Loucy (cell line): Measurements from ENCODE around the gene ADCY9.

Source experiments
- H2AFZ ChIP-seq: fragments of 200-600 bp; sonication (generic); 2 replicates; pipeline ENCODE4 v1.6.0; 2016; ENCODE audit warnings: antibody characterized with exemption, mild to moderate bottlenecking, low read length, moderate library complexity
- H3F3A ChIP-seq: fragments of 200-600 bp; 2 replicates; pipeline ENCODE4 v1.6.0; 2016; ENCODE audit warnings: antibody characterized with exemption, low read depth, mild to moderate bottlenecking
- H3K27me3 ChIP-seq: fragments of 200-600 bp; sonication (generic); 2 replicates; pipeline ENCODE4 v1.6.1; 2014; ENCODE audit warnings: low read length, mild to moderate bottlenecking; ENCODE audit not compliant: insufficient read depth, poor library complexity, severe bottlenecking
- H3K36me3 ChIP-seq: fragments of 200-600 bp; sonication (generic); 2 replicates; pipeline ENCODE4 v1.6.1; 2016; ENCODE audit warnings: low read length; ENCODE audit not compliant: insufficient read depth
- H3K4me1 ChIP-seq: fragments of 200-600 bp; sonication (generic); 2 replicates; pipeline ENCODE4 v1.5.1; 2014; ENCODE audit warnings: low read length, mild to moderate bottlenecking; ENCODE audit not compliant: insufficient read depth, poor library complexity, severe bottlenecking
- H3K4me2 ChIP-seq: fragments of 200-600 bp; sonication (generic); 2 replicates; pipeline ENCODE4 v1.6.0; 2014; ENCODE audit warnings: antibody characterized with exemption, low read length, low read depth, mild to moderate bottlenecking; ENCODE audit not compliant: poor library complexity, severe bottlenecking
- H3K4me3 ChIP-seq: fragments of 200-600 bp; sonication (generic); 2 replicates; pipeline ENCODE4 v1.5.1; 2014; ENCODE audit warnings: low read length, mild to moderate bottlenecking, mixed read lengths; ENCODE audit not compliant: poor library complexity, severe bottlenecking
- H3K79me2 ChIP-seq: fragments of 200-600 bp; sonication (generic); 2 replicates; pipeline ENCODE4 v1.6.1; 2014; ENCODE audit warnings: low read length; ENCODE audit not compliant: insufficient read depth
- H3K9ac ChIP-seq: fragments of 200-600 bp; sonication (generic); 2 replicates; pipeline ENCODE4 v1.6.0; 2014; ENCODE audit warnings: mild to moderate bottlenecking, low read depth, low read length, moderate library complexity; ENCODE audit not compliant: poor library complexity, severe bottlenecking
- H3K9me2 ChIP-seq: fragments of 200-600 bp; sonication (generic); replicated peaks from 2 replicates; pipeline ENCODE4 v1.6.1; 2016; ENCODE audit warnings: low read depth, low read length, mixed read lengths
- H3K9me3 ChIP-seq: fragments of 200-600 bp; sonication (generic); 2 replicates; pipeline ENCODE4 v1.6.1; 2014; ENCODE audit warnings: mild to moderate bottlenecking, antibody characterized with exemption, low read length, low read depth; ENCODE audit not compliant: insufficient read depth
- H4K20me1 ChIP-seq: fragments of 200-600 bp; sonication (generic); 2 replicates; pipeline ENCODE4 v1.6.0; 2014; ENCODE audit warnings: antibody characterized with exemption, low read length, mild to moderate bottlenecking; ENCODE audit not compliant: insufficient read depth, poor library complexity, severe bottlenecking
- CTCF ChIP-seq: fragments of 200-600 bp; sonication (generic); conservative IDR thresholded peaks from 2 replicates; pipeline ENCODE4 v1.5.1; 2014; ENCODE audit warnings: mild to moderate bottlenecking, antibody characterized with exemption, low read length
- EZH2phosphoT487 ChIP-seq: fragments of 200-600 bp; IDR thresholded peaks from 2 replicates; pipeline ENCODE4 v1.6.1; 2018; ENCODE audit warnings: antibody characterized with exemption, mild to moderate bottlenecking, moderate library complexity, borderline replicate concordance

ADCY9 gene

GRCh38 chr16:4006397-4006999 is 109.7 kb downstream of the ADCY9 start:
- Histone ChIP-seq H3K4me3 (no peak overlapping the region), H3K9me2 (no peaks in the 10 kb centered on the region), H3F3A (no peaks in the 10 kb centered on the region), H3K4me1 (no peaks in the 10 kb centered on the region), H2AFZ (no peak overlapping the region), H3K79me2 (no peaks in the 10 kb centered on the region), H4K20me1 (no peaks in the 10 kb centered on the region), H3K4me2 (no peak overlapping the region), H3K9ac (no peak overlapping the region), H3K9me3 (no peaks in the 10 kb centered on the region), H3K27me3 (no peaks in the 10 kb centered on the region), H3K36me3 (no peaks in the 10 kb centered on the region)
- no peak for TF ChIP-seq CTCF
- TF ChIP-seq EZH2phosphoT487: no peak

GRCh38 chr16:4005731-4006130 is 110.5 kb downstream of the ADCY9 start:
- Histone ChIP-seq H3K4me1 (no peaks in the 10 kb centered on the region), H3K9me2 (no peaks in the 10 kb centered on the region), H3F3A (no peaks in the 10 kb centered on the region), H3K9ac (no peak overlapping the region), H3K9me3 (no peaks in the 10 kb centered on the region), H3K36me3 (no peaks in the 10 kb centered on the region), H3K4me2 (no peak overlapping the region), H3K79me2 (no peaks in the 10 kb centered on the region), H4K20me1 (no peaks in the 10 kb centered on the region), H3K4me3 (no peak overlapping the region), H2AFZ (no peak overlapping the region), H3K27me3 (no peaks in the 10 kb centered on the region)
- TF ChIP-seq CTCF (no peak), EZH2phosphoT487 (no peak)

- no peak overlapping the region for H2AFZ ChIP-seq
- no peak overlapping the region for H3K4me3 ChIP-seq
- H3K9ac ChIP-seq: no peak overlapping the region
- no peaks in the 10 kb centered on the region for H3K79me2 ChIP-seq
- H3K9me2 ChIP-seq: no peaks in the 10 kb centered on the region
- no peaks in the 10 kb centered on the region for H3K36me3 ChIP-seq
- no peaks in the 10 kb centered on the region for H3F3A ChIP-seq
- H3K4me1 ChIP-seq: no peaks in the 10 kb centered on the region
- H4K20me1 ChIP-seq: no peaks in the 10 kb centered on the region
- H3K27me3 ChIP-seq: no peaks in the 10 kb centered on the region
- no peak for TF ChIP-seq EZH2phosphoT487
- no peak for TF ChIP-seq CTCF
- H3K4me2 ChIP-seq: no peak overlapping the region
- H3K9me3 ChIP-seq: no peaks in the 10 kb centered on the region
Observed at GRCh38 chr16:4005281-4005680, 111.0 kb downstream of the ADCY9 start.
